Body of pancreas (tissue), 4 donors: ENCODE data around the gene EEF2. TPM values are rescaled to one million over a fixed set of nuclear protein-coding genes. Genes with fewer than 3 reads are reported as not detected.

Experiments used
- ATAC-seq: fragments of 150-250 bp; one replicate; pipeline ENCODE4 v1.9.1; 2016
- DNase-seq, 4 donors: peaks; one replicate each; pipeline ENCODE4 v3.0.0-alpha.2; 2019
- H3K27ac ChIP-seq, 4 donors: fragments of 200-600 bp; sonication (generic); 1 replicate in 3 of 4; 2 replicates in 1 of 4; pipeline versions ENCODE4 v1.5.1 to v1.6.1; 2016 to 2019; ENCODE audit warnings: mild to moderate bottlenecking in 1 of 4, mixed read lengths in 1 of 4, moderate library complexity in 1 of 4
- H3K27me3 ChIP-seq, 2 donors: fragments of 200-600 bp; sonication (generic); one replicate each; pipeline ENCODE4 v1.6.0; 2016; ENCODE audit warnings: mild to moderate bottlenecking in 1 of 2
- H3K36me3 ChIP-seq, 2 donors: fragments of 200-600 bp; sonication (generic); replicated peaks in 1 of 2; 2 replicates each; pipeline ENCODE4 v1.5.1; 2016; ENCODE audit warnings: low read depth in 2 of 2; ENCODE audit not compliant: insufficient read depth in 1 of 2
- H3K4me1 ChIP-seq: fragments of 200-600 bp; sonication (generic); one replicate; pipeline ENCODE4 v1.6.0; 2016
- H3K4me3 ChIP-seq, 2 donors: fragments of 200-600 bp; sonication (generic); 1 replicate in 1 of 2; 2 replicates in 1 of 2; pipeline ENCODE4 v1.5.1; 2016 to 2019
- H3K9me3 ChIP-seq, 3 donors: fragments of 200-600 bp; sonication (generic); 1 replicate in 2 of 3; 2 replicates in 1 of 3; pipeline ENCODE4 v1.5.1; 2016
- POLR2A ChIP-seq, 3 donors: fragments of 450-650 bp; IDR thresholded peaks; one replicate each; pipeline ENCODE4 v1.6.1; 2016; ENCODE audit warnings: antibody characterized with exemption in 3 of 3, mild to moderate bottlenecking in 2 of 3
- WGBS, 2 donors: methylation state at CpG; one replicate each; pipeline ENCODE4 v1.1.5; 2017; 5-methylcytosine and 5-hydroxymethylcytosine counted together
- intact Hi-C: fragments of 100-400 bp; cut with DNase I; formaldehyde crosslinking; loops from one replicate; pipeline ENCODE4 v1.15.1; 2023
- total RNA-seq, 2 donors: library from RNA; depleted of rRNA; stranded (reverse); fragments of >200 nt; gene quantifications; one replicate each; pipeline ENCODE4 v1.1.0, GENCODE V29; 2016
- TF ChIP-seq, protein P1 (sequence below), 7 experiments: fragments of 450-650 bp in 4 of 7; fragments of 200-600 bp in 3 of 7; sonication (generic) in 3 of 7; IDR thresholded peaks; one replicate each; pipeline ENCODE4 v1.5.1; 2016 to 2019; ENCODE audit warnings: antibody characterized with exemption in 7 of 7

EEF2 gene
- total RNA-seq, 2 donors from 2014 or later = 1,656 to 1,704 TPM

DNA sequence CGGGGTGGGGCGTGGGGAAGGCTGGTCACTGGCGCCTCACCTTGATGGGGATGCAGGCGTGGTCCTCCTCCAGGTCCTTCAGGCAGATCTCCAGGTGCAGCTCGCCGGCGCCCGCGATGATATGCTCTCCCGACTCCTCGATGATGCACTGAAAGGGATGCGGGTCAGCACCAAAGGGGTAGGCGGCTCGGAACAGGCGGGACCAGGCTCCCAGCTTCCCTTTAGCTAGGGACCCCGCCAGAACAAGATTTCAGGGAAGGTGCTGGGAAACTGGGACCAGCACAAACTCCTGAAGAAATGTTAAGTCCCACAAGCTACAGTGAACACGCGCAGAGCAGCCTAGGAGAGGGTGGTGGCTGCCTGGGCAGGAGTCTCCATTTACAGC is 6.0 kb downstream of the EEF2 start:
- DNase-seq (peak in 1 of 4 donors; percentile 19), ATAC-seq (no peak)
- no peaks in the 10 kb centered on the region for H3K27me3 ChIP-seq
- H3K4me3 ChIP-seq = no peak overlapping the region
- WGBS, 2 donors = 88 to 91% methylated on average over 17 to 18 of the region's 18 CpGs
- TF ChIP-seq, protein P1, sequence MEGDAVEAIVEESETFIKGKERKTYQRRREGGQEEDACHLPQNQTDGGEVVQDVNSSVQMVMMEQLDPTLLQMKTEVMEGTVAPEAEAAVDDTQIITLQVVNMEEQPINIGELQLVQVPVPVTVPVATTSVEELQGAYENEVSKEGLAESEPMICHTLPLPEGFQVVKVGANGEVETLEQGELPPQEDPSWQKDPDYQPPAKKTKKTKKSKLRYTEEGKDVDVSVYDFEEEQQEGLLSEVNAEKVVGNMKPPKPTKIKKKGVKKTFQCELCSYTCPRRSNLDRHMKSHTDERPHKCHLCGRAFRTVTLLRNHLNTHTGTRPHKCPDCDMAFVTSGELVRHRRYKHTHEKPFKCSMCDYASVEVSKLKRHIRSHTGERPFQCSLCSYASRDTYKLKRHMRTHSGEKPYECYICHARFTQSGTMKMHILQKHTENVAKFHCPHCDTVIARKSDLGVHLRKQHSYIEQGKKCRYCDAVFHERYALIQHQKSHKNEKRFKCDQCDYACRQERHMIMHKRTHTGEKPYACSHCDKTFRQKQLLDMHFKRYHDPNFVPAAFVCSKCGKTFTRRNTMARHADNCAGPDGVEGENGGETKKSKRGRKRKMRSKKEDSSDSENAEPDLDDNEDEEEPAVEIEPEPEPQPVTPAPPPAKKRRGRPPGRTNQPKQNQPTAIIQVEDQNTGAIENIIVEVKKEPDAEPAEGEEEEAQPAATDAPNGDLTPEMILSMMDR (IDR thresholded peaks at IDR 0.05) = no peak
- TF ChIP-seq POLR2A (IDR thresholded peaks at IDR 0.05) = no peak
- intact Hi-C loops = no loop called here
- no peaks in the 10 kb centered on the region for H3K9me3 ChIP-seq
- no peak overlapping the region for H3K27ac ChIP-seq
- H3K4me1 ChIP-seq = peaks cover 26% of the 10 kb centered on the region
- H3K36me3 ChIP-seq = peaks cover 42 to 71% of the 10 kb centered on the region in 2 donors

DNA sequence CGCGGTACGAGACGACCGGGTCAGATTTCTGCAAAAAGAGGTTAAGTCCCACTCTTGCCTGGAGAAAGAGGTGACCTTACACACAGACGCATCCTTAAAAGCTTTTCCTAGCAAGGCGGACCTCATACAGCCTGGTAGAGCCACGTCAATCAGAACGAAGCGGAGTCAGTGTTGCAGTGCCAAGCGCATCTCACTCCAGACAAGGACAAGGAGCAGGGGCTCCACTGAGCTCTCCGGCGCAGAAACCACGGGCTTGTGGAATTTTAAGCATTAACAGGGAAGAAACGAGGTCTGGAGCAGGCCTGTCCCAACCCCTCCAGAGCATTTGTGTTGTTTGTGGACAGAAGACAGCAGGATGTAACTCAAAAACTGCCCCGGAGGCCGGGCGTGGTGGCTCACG is 7.1 kb downstream of the EEF2 start:
- no peak for TF ChIP-seq POLR2A (IDR thresholded peaks at IDR 0.05)
- TF ChIP-seq, protein P1 (IDR thresholded peaks at IDR 0.05) = no peak
- WGBS, 2 donors = 88 to 92% methylated on average over 19 of the region's 19 CpGs
- H3K27me3 ChIP-seq = no peaks in the 10 kb centered on the region
- H3K4me1 ChIP-seq = peaks cover 15% of the 10 kb centered on the region
- no peaks in the 10 kb centered on the region for H3K9me3 ChIP-seq
- no peak for DNase-seq
- no peak for ATAC-seq
- intact Hi-C loops = no loop called here
- peaks cover 42 to 68% of the 10 kb centered on the region in 2 donors for H3K36me3 ChIP-seq
- no peak overlapping the region for H3K4me3 ChIP-seq
- H3K27ac ChIP-seq = no peak overlapping the region

GRCh38 chr19:3977242-3978143 is 7.8 kb downstream of the EEF2 start:
- peak in 2 of 4 donors; percentile 13 to 22 for DNase-seq
- Histone ChIP-seq H3K36me3 (peaks cover 35 to 62% of the 10 kb centered on the region in 2 donors), H3K9me3 (no peaks in the 10 kb centered on the region), H3K27me3 (no peaks in the 10 kb centered on the region), H3K4me3 (no peak overlapping the region), H3K27ac (no peak overlapping the region), H3K4me1 (peaks cover 8% of the 10 kb centered on the region)
- TF ChIP-seq POLR2A (IDR thresholded peaks at IDR 0.05) = no peak
- TF ChIP-seq, protein P1 (IDR thresholded peaks at IDR 0.05) = peak in 1 of 7 experiments; percentile 9
- WGBS, 2 donors = 87 to 96% methylated on average over 43 to 59 of the region's 59 CpGs
- intact Hi-C loops = no loop called here
- no peak for ATAC-seq

GRCh38 chr19:3976495-3977241 is 8.6 kb downstream of the EEF2 start:
- intact Hi-C loops = no loop called here
- WGBS, 2 donors = 81 to 93% methylated on average over 16 to 26 of the region's 29 CpGs
- no peaks in the 10 kb centered on the region for H3K9me3 ChIP-seq
- no peaks in the 10 kb centered on the region for H3K27me3 ChIP-seq
- no peak overlapping the region for H3K27ac ChIP-seq
- H3K4me1 ChIP-seq = peaks cover 7% of the 10 kb centered on the region
- H3K36me3 ChIP-seq = peaks cover 34 to 53% of the 10 kb centered on the region in 2 donors
- no peak for TF ChIP-seq POLR2A (IDR thresholded peaks at IDR 0.05)
- TF ChIP-seq, protein P1 (IDR thresholded peaks at IDR 0.05) = no peak
- H3K4me3 ChIP-seq = no peak overlapping the region
- peak in 3 of 4 donors; percentile 14 to 62 (median 20) for DNase-seq
- no peak for ATAC-seq
